ENCODE data around the gene BICDL2. TPM values are rescaled to one million over a fixed set of nuclear protein-coding genes. Genes with fewer than 3 reads are reported as not detected.

The BICDL2 gene
- total and polyA plus RNA-seq, 2 of the 8 experiments (the other 6 are each of a cell fraction or from before 2014, with no cell fraction given) = 7.3 to 15.9 TPM

- TF ChIP-seq CREB1 (IDR thresholded peaks at IDR 0.05) (peak; percentile 62; the same call in 1 of the 2 replicates), NANOG (IDR thresholded peaks at IDR 0.05; ENCODE audit: insufficient read depth, low read depth, low read length, poor library complexity, severe bottlenecking) (no peak), SRF (IDR thresholded peaks at IDR 0.05; ENCODE audit: low read depth, low read length) (0 out of 2 replicates have a peak, but pooled peaks have one; percentile 38), CTCF (IDR thresholded peaks at IDR 0.05; ENCODE audit: control extremely low read depth in 1 of 3, insufficient read depth in 1 of 3, low read depth in 1 of 3, low read length in 3 of 3) (peak; percentile 79 to 99 (median 88)), KDM4A (IDR thresholded peaks at IDR 0.05; ENCODE audit: low read depth, low read length, severe bottlenecking) (peak; percentile 79), GABPA (IDR thresholded peaks at IDR 0.05; ENCODE audit: borderline replicate concordance, insufficient read depth, low read length) (peak; percentile 71; the same call in 1 of the 2 replicates)
- TF ChIP-seq, protein P1, sequence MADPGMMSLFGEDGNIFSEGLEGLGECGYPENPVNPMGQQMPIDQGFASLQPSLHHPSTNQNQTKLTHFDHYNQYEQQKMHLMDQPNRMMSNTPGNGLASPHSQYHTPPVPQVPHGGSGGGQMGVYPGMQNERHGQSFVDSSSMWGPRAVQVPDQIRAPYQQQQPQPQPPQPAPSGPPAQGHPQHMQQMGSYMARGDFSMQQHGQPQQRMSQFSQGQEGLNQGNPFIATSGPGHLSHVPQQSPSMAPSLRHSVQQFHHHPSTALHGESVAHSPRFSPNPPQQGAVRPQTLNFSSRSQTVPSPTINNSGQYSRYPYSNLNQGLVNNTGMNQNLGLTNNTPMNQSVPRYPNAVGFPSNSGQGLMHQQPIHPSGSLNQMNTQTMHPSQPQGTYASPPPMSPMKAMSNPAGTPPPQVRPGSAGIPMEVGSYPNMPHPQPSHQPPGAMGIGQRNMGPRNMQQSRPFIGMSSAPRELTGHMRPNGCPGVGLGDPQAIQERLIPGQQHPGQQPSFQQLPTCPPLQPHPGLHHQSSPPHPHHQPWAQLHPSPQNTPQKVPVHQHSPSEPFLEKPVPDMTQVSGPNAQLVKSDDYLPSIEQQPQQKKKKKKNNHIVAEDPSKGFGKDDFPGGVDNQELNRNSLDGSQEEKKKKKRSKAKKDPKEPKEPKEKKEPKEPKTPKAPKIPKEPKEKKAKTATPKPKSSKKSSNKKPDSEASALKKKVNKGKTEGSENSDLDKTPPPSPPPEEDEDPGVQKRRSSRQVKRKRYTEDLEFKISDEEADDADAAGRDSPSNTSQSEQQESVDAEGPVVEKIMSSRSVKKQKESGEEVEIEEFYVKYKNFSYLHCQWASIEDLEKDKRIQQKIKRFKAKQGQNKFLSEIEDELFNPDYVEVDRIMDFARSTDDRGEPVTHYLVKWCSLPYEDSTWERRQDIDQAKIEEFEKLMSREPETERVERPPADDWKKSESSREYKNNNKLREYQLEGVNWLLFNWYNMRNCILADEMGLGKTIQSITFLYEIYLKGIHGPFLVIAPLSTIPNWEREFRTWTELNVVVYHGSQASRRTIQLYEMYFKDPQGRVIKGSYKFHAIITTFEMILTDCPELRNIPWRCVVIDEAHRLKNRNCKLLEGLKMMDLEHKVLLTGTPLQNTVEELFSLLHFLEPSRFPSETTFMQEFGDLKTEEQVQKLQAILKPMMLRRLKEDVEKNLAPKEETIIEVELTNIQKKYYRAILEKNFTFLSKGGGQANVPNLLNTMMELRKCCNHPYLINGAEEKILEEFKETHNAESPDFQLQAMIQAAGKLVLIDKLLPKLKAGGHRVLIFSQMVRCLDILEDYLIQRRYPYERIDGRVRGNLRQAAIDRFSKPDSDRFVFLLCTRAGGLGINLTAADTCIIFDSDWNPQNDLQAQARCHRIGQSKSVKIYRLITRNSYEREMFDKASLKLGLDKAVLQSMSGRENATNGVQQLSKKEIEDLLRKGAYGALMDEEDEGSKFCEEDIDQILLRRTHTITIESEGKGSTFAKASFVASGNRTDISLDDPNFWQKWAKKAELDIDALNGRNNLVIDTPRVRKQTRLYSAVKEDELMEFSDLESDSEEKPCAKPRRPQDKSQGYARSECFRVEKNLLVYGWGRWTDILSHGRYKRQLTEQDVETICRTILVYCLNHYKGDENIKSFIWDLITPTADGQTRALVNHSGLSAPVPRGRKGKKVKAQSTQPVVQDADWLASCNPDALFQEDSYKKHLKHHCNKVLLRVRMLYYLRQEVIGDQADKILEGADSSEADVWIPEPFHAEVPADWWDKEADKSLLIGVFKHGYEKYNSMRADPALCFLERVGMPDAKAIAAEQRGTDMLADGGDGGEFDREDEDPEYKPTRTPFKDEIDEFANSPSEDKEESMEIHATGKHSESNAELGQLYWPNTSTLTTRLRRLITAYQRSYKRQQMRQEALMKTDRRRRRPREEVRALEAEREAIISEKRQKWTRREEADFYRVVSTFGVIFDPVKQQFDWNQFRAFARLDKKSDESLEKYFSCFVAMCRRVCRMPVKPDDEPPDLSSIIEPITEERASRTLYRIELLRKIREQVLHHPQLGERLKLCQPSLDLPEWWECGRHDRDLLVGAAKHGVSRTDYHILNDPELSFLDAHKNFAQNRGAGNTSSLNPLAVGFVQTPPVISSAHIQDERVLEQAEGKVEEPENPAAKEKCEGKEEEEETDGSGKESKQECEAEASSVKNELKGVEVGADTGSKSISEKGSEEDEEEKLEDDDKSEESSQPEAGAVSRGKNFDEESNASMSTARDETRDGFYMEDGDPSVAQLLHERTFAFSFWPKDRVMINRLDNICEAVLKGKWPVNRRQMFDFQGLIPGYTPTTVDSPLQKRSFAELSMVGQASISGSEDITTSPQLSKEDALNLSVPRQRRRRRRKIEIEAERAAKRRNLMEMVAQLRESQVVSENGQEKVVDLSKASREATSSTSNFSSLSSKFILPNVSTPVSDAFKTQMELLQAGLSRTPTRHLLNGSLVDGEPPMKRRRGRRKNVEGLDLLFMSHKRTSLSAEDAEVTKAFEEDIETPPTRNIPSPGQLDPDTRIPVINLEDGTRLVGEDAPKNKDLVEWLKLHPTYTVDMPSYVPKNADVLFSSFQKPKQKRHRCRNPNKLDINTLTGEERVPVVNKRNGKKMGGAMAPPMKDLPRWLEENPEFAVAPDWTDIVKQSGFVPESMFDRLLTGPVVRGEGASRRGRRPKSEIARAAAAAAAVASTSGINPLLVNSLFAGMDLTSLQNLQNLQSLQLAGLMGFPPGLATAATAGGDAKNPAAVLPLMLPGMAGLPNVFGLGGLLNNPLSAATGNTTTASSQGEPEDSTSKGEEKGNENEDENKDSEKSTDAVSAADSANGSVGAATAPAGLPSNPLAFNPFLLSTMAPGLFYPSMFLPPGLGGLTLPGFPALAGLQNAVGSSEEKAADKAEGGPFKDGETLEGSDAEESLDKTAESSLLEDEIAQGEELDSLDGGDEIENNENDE (IDR thresholded peaks at IDR 0.05; ENCODE audit: insufficient replicate concordance, low read length) = no peak
Measured at GRCh38 chr16:3059041-3059722, 22.4 kb upstream of the BICDL2 start (continued).

All from H1 (cell line).